Measurements from ENCODE around the gene EPHA8. TPM values are rescaled to one million over a fixed set of nuclear protein-coding genes. Genes with fewer than 3 reads are reported as not detected.

EPHA8 gene
- total and polyA plus RNA-seq, 7 donors: 0.01 to 0.03 TPM; not detected in 5

- intact Hi-C loops (cut with DNase I): no loop called here
- ATAC-seq (no peak), DNase-seq (no peak)
- 17 to 25% (median 24%) methylated on average over 8 of the region's 8 CpGs for WGBS, 3 donors
- Histone ChIP-seq H3K36me3 (ENCODE audit: insufficient read depth in 1 of 2, low read depth in 1 of 2) (no peaks in the 10 kb centered on the region), H3K4me3 (no peak overlapping the region), H3K27ac (no peak overlapping the region), H3K4me1 (no peaks in the 10 kb centered on the region), H3K9me3 (no peaks in the 10 kb centered on the region), H3K27me3 (ENCODE audit: insufficient read depth in 3 of 3, low read length in 2 of 3) (peaks cover 0 to 40% (median 0%) of the 10 kb centered on the region in 3 donors)
- TF ChIP-seq, protein P1, sequence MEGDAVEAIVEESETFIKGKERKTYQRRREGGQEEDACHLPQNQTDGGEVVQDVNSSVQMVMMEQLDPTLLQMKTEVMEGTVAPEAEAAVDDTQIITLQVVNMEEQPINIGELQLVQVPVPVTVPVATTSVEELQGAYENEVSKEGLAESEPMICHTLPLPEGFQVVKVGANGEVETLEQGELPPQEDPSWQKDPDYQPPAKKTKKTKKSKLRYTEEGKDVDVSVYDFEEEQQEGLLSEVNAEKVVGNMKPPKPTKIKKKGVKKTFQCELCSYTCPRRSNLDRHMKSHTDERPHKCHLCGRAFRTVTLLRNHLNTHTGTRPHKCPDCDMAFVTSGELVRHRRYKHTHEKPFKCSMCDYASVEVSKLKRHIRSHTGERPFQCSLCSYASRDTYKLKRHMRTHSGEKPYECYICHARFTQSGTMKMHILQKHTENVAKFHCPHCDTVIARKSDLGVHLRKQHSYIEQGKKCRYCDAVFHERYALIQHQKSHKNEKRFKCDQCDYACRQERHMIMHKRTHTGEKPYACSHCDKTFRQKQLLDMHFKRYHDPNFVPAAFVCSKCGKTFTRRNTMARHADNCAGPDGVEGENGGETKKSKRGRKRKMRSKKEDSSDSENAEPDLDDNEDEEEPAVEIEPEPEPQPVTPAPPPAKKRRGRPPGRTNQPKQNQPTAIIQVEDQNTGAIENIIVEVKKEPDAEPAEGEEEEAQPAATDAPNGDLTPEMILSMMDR (IDR thresholded peaks at IDR 0.05): no peak
These were observed 12.4 kb downstream of the EPHA8 start for GRCh38 chr1:22575532-22576149.

GRCh38 chr1:22576150-22576544, 12.9 kb downstream of the EPHA8 start:
- intact Hi-C loops (cut with DNase I): no loop called here
- H3K9me3 ChIP-seq: no peaks in the 10 kb centered on the region

GRCh38 chr1:22576617-22577016, 13.3 kb downstream of the EPHA8 start:
- TF ChIP-seq, protein P1 (IDR thresholded peaks at IDR 0.05): no peak
- WGBS, 3 donors: 87 to 92% (median 87%) methylated on average over 24 of the region's 24 CpGs
- no peak overlapping the region for H3K4me3 ChIP-seq
- H3K4me1 ChIP-seq: no peaks in the 10 kb centered on the region
- H3K36me3 ChIP-seq (ENCODE audit: insufficient read depth in 1 of 2, low read depth in 1 of 2): no peaks in the 10 kb centered on the region
- intact Hi-C loops (cut with DNase I): no loop called here
- H3K27ac ChIP-seq: no peak overlapping the region
- no peak for DNase-seq
- no peak for ATAC-seq
- no peaks in the 10 kb centered on the region for H3K9me3 ChIP-seq
- peaks cover 0 to 32% (median 0%) of the 10 kb centered on the region in 3 donors for H3K27me3 ChIP-seq (ENCODE audit: insufficient read depth in 3 of 3, low read length in 2 of 3)

More at GRCh38 chr1:22576150-22576544, 12.9 kb downstream of the EPHA8 start:
- H3K4me1 ChIP-seq: no peaks in the 10 kb centered on the region
- TF ChIP-seq, protein P1 (IDR thresholded peaks at IDR 0.05): no peak
- H3K36me3 ChIP-seq (ENCODE audit: insufficient read depth in 1 of 2, low read depth in 1 of 2): no peaks in the 10 kb centered on the region
- peaks cover 0 to 36% (median 0%) of the 10 kb centered on the region in 3 donors for H3K27me3 ChIP-seq (ENCODE audit: insufficient read depth in 3 of 3, low read length in 2 of 3)
- 79 to 81% (median 81%) methylated on average over 23 of the region's 23 CpGs for WGBS, 3 donors
- H3K4me3 ChIP-seq: no peak overlapping the region
- DNase-seq (no peak), ATAC-seq (no peak)
- no peak overlapping the region for H3K27ac ChIP-seq

- WGBS, 3 donors: 80 to 93% (median 82%) methylated on average over 12 of the region's 12 CpGs
These were observed 15.6 kb downstream of the EPHA8 start for GRCh38 chr1:22578732-22579361.

More at GRCh38 chr1:22578732-22579361, 15.6 kb downstream of the EPHA8 start:
- Histone ChIP-seq H3K4me3 (no peak overlapping the region), H3K27me3 (ENCODE audit: insufficient read depth in 3 of 3, low read length in 2 of 3) (peaks cover 0 to 18% (median 0%) of the 10 kb centered on the region in 3 donors), H3K4me1 (peaks cover 7% of the 10 kb centered on the region), H3K27ac (no peak overlapping the region), H3K9me3 (no peaks in the 10 kb centered on the region), H3K36me3 (ENCODE audit: insufficient read depth in 1 of 2, low read depth in 1 of 2) (no peaks in the 10 kb centered on the region)
- TF ChIP-seq, protein P1 (IDR thresholded peaks at IDR 0.05): no peak
- DNase-seq (no peak), ATAC-seq (no peak)
- intact Hi-C loops (cut with DNase I): no loop called here

Data from psoas muscle (tissue), 8 donors.